Panc1 (cell line): ENCODE results near the gene EMID1.

ENCODE experiments used
- CTCF ChIP-seq: fragments of 450-650 bp; IDR thresholded peaks from 2 replicates; pipeline ENCODE4 v1.5.1; 2017; ENCODE audit warnings: mild to moderate bottlenecking
- POLR2AphosphoS5 ChIP-seq: IDR thresholded peaks from 2 replicates; pipeline ENCODE4 v1.6.1; 2012; ENCODE audit warnings: mild to moderate bottlenecking, low read depth, low read length, moderate library complexity
- REST ChIP-seq, 2 experiments: IDR thresholded peaks; 2 replicates each; pipeline ENCODE4 v1.6.1; 2011 to 2012; ENCODE audit warnings: low read depth in 2 of 2, control low read depth in 1 of 2, low read length in 1 of 2, mild to moderate bottlenecking in 1 of 2, moderate library complexity in 1 of 2; ENCODE audit not compliant: insufficient read depth in 1 of 2
- SIN3A ChIP-seq: IDR thresholded peaks from 2 replicates; pipeline ENCODE4 v1.6.1; 2012; ENCODE audit warnings: low read depth, mild to moderate bottlenecking, low read length, moderate library complexity, borderline replicate concordance; ENCODE audit not compliant: insufficient read depth

- TF ChIP-seq CTCF (no peak), REST (IDR thresholded peaks at IDR 0.05; ENCODE audit: insufficient read depth in 1 of 2, low read depth in 2 of 2, low read length in 1 of 2) (no peak), SIN3A (no peak), POLR2AphosphoS5 (no peak)
Observed at GRCh38 chr22:29288837-29289236, 83.1 kb downstream of the EMID1 start.
